Neural crest cell (in vitro differentiated cells): ENCODE results near the gene PLET1. TPM values are rescaled to one million over a fixed set of nuclear protein-coding genes. Genes with fewer than 3 reads are reported as not detected.

ENCODE experiments used
- DNase-seq: peaks from one replicate; pipeline ENCODE4 v3.0.0; 2021; ENCODE audit warnings: low read depth, mixed read lengths, low spot score
- H3K27ac Mint-ChIP-seq: one replicate; pipeline ENCODE4 v1.8.0; 2021; ENCODE audit warnings: mild to moderate bottlenecking, mixed read lengths; ENCODE audit not compliant: unreplicated experiment
- H3K27me3 Mint-ChIP-seq: 2 replicates; pipeline ENCODE4 v1.8.0; 2021; ENCODE audit warnings: low read depth, mild to moderate bottlenecking, mixed read lengths
- H3K36me3 Mint-ChIP-seq: 2 replicates; pipeline ENCODE4 v1.8.0; 2021; ENCODE audit warnings: low read depth, mild to moderate bottlenecking, mixed read lengths
- H3K4me1 Mint-ChIP-seq: 2 replicates; pipeline ENCODE4 v1.8.0; 2021; ENCODE audit warnings: mixed read lengths
- H3K4me3 Mint-ChIP-seq: one replicate; pipeline ENCODE4 v1.8.0; 2021; ENCODE audit warnings: mild to moderate bottlenecking, mixed read lengths
- H3K9me3 Mint-ChIP-seq: 2 replicates; pipeline ENCODE4 v1.8.0; 2021; ENCODE audit warnings: mixed read lengths
- CTCF ChIP-seq: fragments of 200-600 bp; sonication (generic); conservative IDR thresholded peaks from 2 replicates; pipeline ENCODE4 v1.5.0; 2021; ENCODE audit warnings: antibody characterized with exemption, mild to moderate bottlenecking
- total RNA-seq: library from RNA; stranded (reverse); gene quantifications from 2 replicates; pipeline ENCODE4 v1.2.1, GENCODE V29; 2021

The PLET1 gene
- total RNA-seq, 1 donor from 2014 or later: not detected

- Mint-ChIP-seq H3K4me1 (no peaks in the 10 kb centered on the region), H3K27me3 (peaks cover 15% of the 10 kb centered on the region), H3K9me3 (no peaks in the 10 kb centered on the region), H3K36me3 (no peaks in the 10 kb centered on the region), H3K4me3 (no peak overlapping the region), H3K27ac (no peak overlapping the region)
- no peak for DNase-seq
- no peak for TF ChIP-seq CTCF
These were observed 46.9 kb downstream of the PLET1 start for GRCh38 chr11:112213753-112214152.

GRCh38 chr11:112212710-112213109, 48.0 kb downstream of the PLET1 start:
- H3K9me3 Mint-ChIP-seq: no peaks in the 10 kb centered on the region
- H3K27ac Mint-ChIP-seq: no peak overlapping the region
- H3K4me1 Mint-ChIP-seq: no peaks in the 10 kb centered on the region
- peaks cover 19% of the 10 kb centered on the region for H3K27me3 Mint-ChIP-seq
- DNase-seq: no peak
- H3K4me3 Mint-ChIP-seq: no peak overlapping the region
- no peaks in the 10 kb centered on the region for H3K36me3 Mint-ChIP-seq
- TF ChIP-seq CTCF: no peak

- no peak overlapping the region for H3K27ac Mint-ChIP-seq
- no peak overlapping the region for H3K4me3 Mint-ChIP-seq
- H3K9me3 Mint-ChIP-seq: no peaks in the 10 kb centered on the region
- peaks cover 22% of the 10 kb centered on the region for H3K27me3 Mint-ChIP-seq
- no peak for DNase-seq
- TF ChIP-seq CTCF: no peak
- H3K36me3 Mint-ChIP-seq: no peaks in the 10 kb centered on the region
- H3K4me1 Mint-ChIP-seq: no peaks in the 10 kb centered on the region
These were observed 48.4 kb downstream of the PLET1 start for GRCh38 chr11:112212290-112212689.

- Mint-ChIP-seq H3K36me3 (no peaks in the 10 kb centered on the region), H3K27me3 (peaks cover 26% of the 10 kb centered on the region), H3K9me3 (no peaks in the 10 kb centered on the region), H3K27ac (no peak overlapping the region), H3K4me1 (no peaks in the 10 kb centered on the region), H3K4me3 (no peak overlapping the region)
- TF ChIP-seq CTCF: no peak
- no peak for DNase-seq
These were observed 49.1 kb downstream of the PLET1 start for GRCh38 chr11:112211536-112211935.

GRCh38 chr11:112210890-112211289, 49.8 kb downstream of the PLET1 start:
- no peaks in the 10 kb centered on the region for H3K36me3 Mint-ChIP-seq
- no peak overlapping the region for H3K4me3 Mint-ChIP-seq
- H3K9me3 Mint-ChIP-seq: no peaks in the 10 kb centered on the region
- TF ChIP-seq CTCF: no peak
- no peaks in the 10 kb centered on the region for H3K4me1 Mint-ChIP-seq
- peaks cover 27% of the 10 kb centered on the region for H3K27me3 Mint-ChIP-seq
- no peak for DNase-seq
- H3K27ac Mint-ChIP-seq: no peak overlapping the region

GRCh38 chr11:112206071-112206470, 54.6 kb downstream of the PLET1 start:
- H3K27ac Mint-ChIP-seq: no peak overlapping the region
- no peak overlapping the region for H3K4me3 Mint-ChIP-seq
- H3K9me3 Mint-ChIP-seq: no peaks in the 10 kb centered on the region
- no peaks in the 10 kb centered on the region for H3K4me1 Mint-ChIP-seq
- no peak for TF ChIP-seq CTCF
- H3K27me3 Mint-ChIP-seq: peaks cover 23% of the 10 kb centered on the region
- H3K36me3 Mint-ChIP-seq: no peaks in the 10 kb centered on the region
- DNase-seq: no peak
